Osteocyte (in vitro differentiated cells): ENCODE measurements around the gene DGCR8. TPM values are rescaled to one million over a fixed set of nuclear protein-coding genes. Genes with fewer than 3 reads are reported as not detected.

Experiments used
- DNase-seq: peaks from one replicate; pipeline ENCODE4 v3.0.0; 2021; ENCODE audit warnings: mixed read lengths; ENCODE audit not compliant: unreplicated experiment; ENCODE audit errors: extremely low spot score
- H3K27ac Mint-ChIP-seq: one replicate; pipeline ENCODE4 v1.8.0; 2021; ENCODE audit warnings: mild to moderate bottlenecking, mixed read lengths; ENCODE audit not compliant: unreplicated experiment
- H3K27me3 Mint-ChIP-seq: one replicate; pipeline ENCODE4 v1.8.0; 2021; ENCODE audit warnings: mixed read lengths; ENCODE audit not compliant: unreplicated experiment
- H3K36me3 Mint-ChIP-seq: one replicate; pipeline ENCODE4 v1.8.0; 2021; ENCODE audit warnings: mixed read lengths; ENCODE audit not compliant: unreplicated experiment
- H3K4me1 Mint-ChIP-seq: one replicate; pipeline ENCODE4 v1.8.0; 2021; ENCODE audit warnings: mixed read lengths; ENCODE audit not compliant: unreplicated experiment
- H3K4me3 Mint-ChIP-seq: one replicate; pipeline ENCODE4 v1.8.0; 2021; ENCODE audit warnings: mild to moderate bottlenecking, moderate library complexity, mixed read lengths; ENCODE audit not compliant: unreplicated experiment
- H3K9me3 Mint-ChIP-seq: one replicate; pipeline ENCODE4 v1.8.0; 2021; ENCODE audit warnings: mixed read lengths; ENCODE audit not compliant: unreplicated experiment
- total RNA-seq: library from RNA; stranded (reverse); gene quantifications from 2 replicates; pipeline ENCODE4 v1.2.1, GENCODE V29; 2021
- TF ChIP-seq, protein P1 (sequence below): fragments of 200-600 bp; sonication (generic); IDR thresholded peaks from 2 replicates; pipeline ENCODE4 v1.5.0; 2021; ENCODE audit warnings: antibody characterized with exemption, mild to moderate bottlenecking, moderate library complexity

The DGCR8 gene
- total RNA-seq, 1 donor from 2014 or later = 45.1 TPM

DNA sequence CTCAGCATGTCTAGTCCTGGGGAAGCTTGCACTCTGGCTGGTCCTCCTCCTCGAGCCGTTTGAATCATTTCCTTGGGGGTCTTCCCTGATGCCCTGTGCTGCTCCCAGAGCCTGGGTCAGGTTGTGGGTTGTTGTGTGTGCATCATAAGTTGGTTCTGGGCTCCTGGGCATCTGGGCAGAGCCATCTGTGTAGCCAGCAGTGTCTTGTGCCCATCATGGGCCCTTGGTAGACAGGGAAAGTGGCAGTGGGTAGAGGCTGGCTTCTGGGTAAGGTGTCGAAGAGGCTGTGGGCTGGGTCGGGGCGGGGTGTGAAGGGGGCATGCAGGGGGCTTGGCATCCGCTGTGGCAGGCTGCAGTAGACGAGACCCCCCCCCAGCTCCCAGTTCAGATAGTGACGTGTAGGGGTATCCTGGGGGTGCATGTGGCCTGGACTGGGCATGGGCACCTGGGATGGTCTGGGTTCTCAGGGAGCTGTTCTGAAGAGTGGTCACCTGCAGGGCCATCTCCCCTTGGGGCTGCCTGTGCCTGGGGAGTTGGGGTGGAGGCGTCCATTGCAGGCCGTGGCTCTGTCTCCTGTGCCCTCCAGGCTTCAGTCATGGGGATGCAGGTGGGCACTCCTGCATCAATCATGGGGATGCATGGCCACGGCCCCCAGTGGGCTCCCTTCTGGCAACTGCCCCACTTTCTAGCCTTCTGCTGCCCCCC lies 44.2 kb downstream of the DGCR8 start:
- Mint-ChIP-seq H3K9me3 (no peaks in the 10 kb centered on the region), H3K36me3 (peaks cover 24% of the 10 kb centered on the region), H3K4me1 (peaks cover 2% of the 10 kb centered on the region), H3K4me3 (no peak overlapping the region), H3K27me3 (no peaks in the 10 kb centered on the region), H3K27ac (no peak overlapping the region)
- TF ChIP-seq, protein P1, sequence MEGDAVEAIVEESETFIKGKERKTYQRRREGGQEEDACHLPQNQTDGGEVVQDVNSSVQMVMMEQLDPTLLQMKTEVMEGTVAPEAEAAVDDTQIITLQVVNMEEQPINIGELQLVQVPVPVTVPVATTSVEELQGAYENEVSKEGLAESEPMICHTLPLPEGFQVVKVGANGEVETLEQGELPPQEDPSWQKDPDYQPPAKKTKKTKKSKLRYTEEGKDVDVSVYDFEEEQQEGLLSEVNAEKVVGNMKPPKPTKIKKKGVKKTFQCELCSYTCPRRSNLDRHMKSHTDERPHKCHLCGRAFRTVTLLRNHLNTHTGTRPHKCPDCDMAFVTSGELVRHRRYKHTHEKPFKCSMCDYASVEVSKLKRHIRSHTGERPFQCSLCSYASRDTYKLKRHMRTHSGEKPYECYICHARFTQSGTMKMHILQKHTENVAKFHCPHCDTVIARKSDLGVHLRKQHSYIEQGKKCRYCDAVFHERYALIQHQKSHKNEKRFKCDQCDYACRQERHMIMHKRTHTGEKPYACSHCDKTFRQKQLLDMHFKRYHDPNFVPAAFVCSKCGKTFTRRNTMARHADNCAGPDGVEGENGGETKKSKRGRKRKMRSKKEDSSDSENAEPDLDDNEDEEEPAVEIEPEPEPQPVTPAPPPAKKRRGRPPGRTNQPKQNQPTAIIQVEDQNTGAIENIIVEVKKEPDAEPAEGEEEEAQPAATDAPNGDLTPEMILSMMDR = no peak
- no peak for DNase-seq

DNA sequence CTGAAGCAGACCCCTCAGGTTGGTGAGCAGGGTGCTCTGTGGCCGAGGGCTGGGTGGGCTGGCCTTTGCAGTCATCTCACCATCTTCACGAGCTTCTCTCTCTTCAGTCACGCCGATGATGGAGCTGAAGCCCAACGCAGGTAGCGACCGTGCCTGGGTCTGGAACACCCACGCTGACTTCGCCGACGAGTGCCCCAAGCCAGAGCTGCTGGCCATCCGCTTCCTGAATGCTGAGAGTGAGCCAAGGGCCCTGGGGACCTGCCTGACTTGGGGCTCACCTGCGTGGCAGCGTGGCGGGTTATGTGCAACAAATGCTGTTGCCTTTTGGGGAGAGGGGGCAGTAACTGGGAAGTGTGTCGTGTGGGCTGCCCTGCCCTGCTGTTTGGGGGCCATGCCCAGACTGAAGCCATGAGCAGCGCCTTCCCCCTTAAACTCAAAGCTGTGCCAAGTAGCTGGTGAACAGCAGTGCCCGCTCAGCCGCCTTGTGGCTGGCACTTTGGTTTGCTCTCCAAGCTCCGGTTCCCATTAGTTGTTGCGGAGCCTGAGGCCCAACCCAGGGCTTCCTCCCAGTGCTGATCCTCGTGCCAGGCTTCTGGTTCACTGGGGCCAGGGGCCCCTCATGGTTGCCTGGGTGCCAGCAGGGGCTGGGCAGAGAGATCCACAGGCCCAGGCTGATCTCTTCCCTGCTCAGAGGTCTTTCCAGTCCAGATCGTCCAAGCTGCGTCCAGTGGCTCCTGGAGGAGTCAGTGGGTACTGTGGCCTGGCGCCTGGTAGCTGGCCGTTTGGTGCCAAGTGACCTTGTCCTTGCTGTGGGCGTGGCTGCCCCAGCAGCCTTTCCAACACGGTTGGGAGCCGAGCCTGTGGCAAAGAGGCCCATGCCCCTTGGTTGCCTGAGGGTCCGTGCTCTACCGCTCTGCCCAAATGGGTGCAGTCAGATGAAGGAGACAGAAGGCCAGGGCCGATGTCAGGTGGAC lies 45.4 kb downstream of the DGCR8 start:
- H3K4me3 Mint-ChIP-seq = no peak overlapping the region
- TF ChIP-seq, protein P1 = no peak
- H3K4me1 Mint-ChIP-seq = no peaks in the 10 kb centered on the region
- no peaks in the 10 kb centered on the region for H3K9me3 Mint-ChIP-seq
- H3K27ac Mint-ChIP-seq = no peak overlapping the region
- H3K27me3 Mint-ChIP-seq = no peaks in the 10 kb centered on the region
- H3K36me3 Mint-ChIP-seq = peaks cover 20% of the 10 kb centered on the region
- no peak for DNase-seq

DNA sequence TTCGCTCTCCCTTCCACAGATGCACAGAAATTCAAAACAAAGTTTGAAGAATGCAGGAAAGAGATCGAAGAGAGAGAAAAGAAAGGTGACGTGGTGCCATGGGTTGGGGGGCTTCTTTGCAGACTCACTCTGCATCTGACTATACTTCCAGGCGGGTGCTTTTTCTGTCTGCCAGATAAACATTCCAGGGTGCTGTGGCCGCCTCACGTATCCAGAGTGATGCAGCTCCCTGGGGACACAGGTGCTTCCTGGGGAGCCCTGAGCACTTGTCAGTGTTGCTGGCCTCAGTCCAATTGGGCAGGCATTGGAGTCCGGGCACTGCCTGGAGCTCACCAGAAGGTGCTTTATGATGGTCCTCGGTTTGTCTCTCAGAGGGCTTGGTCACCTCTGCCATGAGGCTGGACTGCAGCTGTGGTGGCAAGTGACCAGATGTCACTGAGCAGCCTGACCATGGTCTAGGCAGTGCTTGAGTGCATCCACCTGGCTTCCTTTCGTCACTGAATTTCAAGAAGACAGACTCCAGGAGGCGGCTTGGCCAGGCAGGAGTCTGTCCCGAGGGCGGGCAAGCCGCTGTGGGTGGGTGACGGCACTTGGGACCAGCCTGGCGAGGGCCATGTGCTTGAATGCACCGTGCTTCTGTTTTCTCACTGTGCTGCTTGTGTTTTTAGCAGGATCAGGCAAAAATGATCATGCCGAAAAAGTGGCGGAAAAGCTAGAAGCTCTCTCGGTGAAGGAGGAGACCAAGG lies 46.4 kb downstream of the DGCR8 start:
- TF ChIP-seq, protein P1 = no peak
- Mint-ChIP-seq H3K4me3 (no peak overlapping the region), H3K27ac (no peak overlapping the region), H3K27me3 (no peaks in the 10 kb centered on the region), H3K36me3 (peaks cover 20% of the 10 kb centered on the region), H3K4me1 (no peaks in the 10 kb centered on the region), H3K9me3 (no peaks in the 10 kb centered on the region)
- no peak for DNase-seq

DNA sequence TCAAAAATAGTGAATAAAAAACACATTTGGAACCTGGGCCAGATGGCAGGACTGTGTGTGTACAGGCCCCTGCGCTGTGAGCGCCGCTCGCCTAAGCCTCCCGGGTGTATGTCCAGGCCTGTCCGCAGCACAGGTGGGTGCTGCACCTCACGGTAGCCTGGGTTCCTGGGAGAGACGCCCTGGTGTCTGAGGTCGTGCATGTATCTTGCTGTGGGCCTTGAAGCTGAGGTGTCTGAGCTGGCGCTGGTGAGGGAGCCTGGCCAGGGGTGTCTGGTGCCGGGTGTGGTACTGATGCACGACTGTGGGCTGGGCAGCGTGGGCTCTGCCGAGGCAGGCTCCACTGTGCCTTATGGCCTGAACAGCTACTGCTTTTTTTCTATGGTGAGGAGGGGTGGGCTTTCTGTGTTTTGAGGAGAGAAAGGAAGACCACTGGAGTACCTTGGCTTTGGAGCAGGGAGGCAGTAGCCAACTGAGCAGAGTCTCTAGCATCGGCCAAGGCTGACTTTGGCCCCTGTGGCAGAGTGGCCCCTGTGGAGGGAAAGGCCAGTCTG lies 47.4 kb downstream of the DGCR8 start:
- Mint-ChIP-seq H3K27ac (no peak overlapping the region), H3K36me3 (peaks cover 20% of the 10 kb centered on the region), H3K27me3 (no peaks in the 10 kb centered on the region), H3K4me3 (no peak overlapping the region), H3K9me3 (no peaks in the 10 kb centered on the region), H3K4me1 (no peaks in the 10 kb centered on the region)
- no peak for DNase-seq
- TF ChIP-seq, protein P1 = no peak
